ENCODE data around the gene SLC22A4. TPM values are rescaled to one million over a fixed set of nuclear protein-coding genes. Genes with fewer than 3 reads are reported as not detected.

Gene SLC22A4
- total RNA-seq, 1 experiment from 2014 or later = 0.72 TPM

- Mint-ChIP-seq H3K27ac (no peak overlapping the region), H3K4me3 (no peak overlapping the region), H3K36me3 (ENCODE audit: insufficient read depth in 1 of 3, low read depth in 3 of 3) (no peaks in the 10 kb centered on the region), H3K9me3 (no peaks in the 10 kb centered on the region), H3K4me1 (peaks cover 8 to 11% of the 10 kb centered on the region in 2 experiments), H3K27me3 (ENCODE audit: low read depth) (no peaks in the 10 kb centered on the region)
- Histone ChIP-seq H2BK12ac (ENCODE audit: insufficient read length, low read depth, low read length) (no peak overlapping the region), H2AK5ac (ENCODE audit: insufficient read length, low read length) (no peak overlapping the region), H3K79me2 (ENCODE audit: insufficient read depth, low read length) (no peaks in the 10 kb centered on the region), H3K14ac (ENCODE audit: insufficient read depth, low read length) (no peak overlapping the region), H3K27me3 (ENCODE audit: insufficient read depth, low read length) (no peaks in the 10 kb centered on the region), H3K56ac (ENCODE audit: insufficient read length, low read depth, low read length) (no peak overlapping the region), H3K4ac (ENCODE audit: low read depth, low read length) (no peak overlapping the region), H3T11ph (ENCODE audit: low read length) (no peak overlapping the region), H3K79me1 (ENCODE audit: insufficient read depth, low read depth, low read length, poor library complexity, severe bottlenecking) (no peaks in the 10 kb centered on the region), H3K27ac (ENCODE audit: insufficient read length, low read depth, low read length) (no peak overlapping the region), H4K8ac (replicated peaks; ENCODE audit: insufficient read length, low read depth, low read length) (no peak overlapping the region), H3K9me3 (ENCODE audit: control insufficient read depth, low read depth, low read length) (no peaks in the 10 kb centered on the region), H2BK120ac (ENCODE audit: low read depth, low read length, poor library complexity, severe bottlenecking) (no peak overlapping the region), H4K20me1 (ENCODE audit: control insufficient read depth, insufficient read depth, insufficient read length) (no peaks in the 10 kb centered on the region), H4K5ac (ENCODE audit: insufficient read length, low read depth, low read length) (no peak overlapping the region), H2BK5ac (ENCODE audit: insufficient read length, low read length) (no peak overlapping the region), H4K91ac (ENCODE audit: insufficient read length, low read depth, low read length) (no peak overlapping the region), H3K4me2 (ENCODE audit: insufficient read depth, insufficient read length, low read length) (no peak overlapping the region), H2BK15ac (ENCODE audit: low read depth, low read length) (no peak overlapping the region), H3K4me1 (ENCODE audit: insufficient read depth, low read length) (no peaks in the 10 kb centered on the region), H3K18ac (ENCODE audit: insufficient read length, low read depth, low read length) (no peak overlapping the region), H2AFZ (ENCODE audit: low read length) (no peak overlapping the region), H2BK20ac (ENCODE audit: low read depth, low read length, poor library complexity, severe bottlenecking) (no peak overlapping the region), H3K9ac (ENCODE audit: extremely low read depth, insufficient read length, low read length) (no peak overlapping the region), H3K23me2 (ENCODE audit: insufficient read length, low read depth, low read length, poor library complexity, severe bottlenecking) (no peaks in the 10 kb centered on the region), H3K23ac (ENCODE audit: insufficient read length, low read depth, low read length) (no peak overlapping the region)
- no peak for TF ChIP-seq CTCF (conservative IDR thresholded peaks at IDR 0.05)
- no CpG with 5 or more reads among the region's 5 CpGs for WGBS (ENCODE audit: extremely low coverage, insufficient read length, low lambda C conversion rate)
- no peak for DNase-seq
Measured at GRCh38 chr5:132383984-132384383, 89.8 kb downstream of the SLC22A4 start.

Measured in H9 (cell line).